ENCODE measurements around the gene RAB11FIP4. TPM values are rescaled to one million over a fixed set of nuclear protein-coding genes. Genes with fewer than 3 reads are reported as not detected.
"Not testable (repeated sequence)": the region's sequence is repeated elsewhere in the genome, so short reads cannot be mapped to it uniquely, and the experiment has no call there.

Gene RAB11FIP4
- polyA plus RNA-seq, 4 donors: 1.2 to 16.5 (median 15.0) TPM

DNA sequence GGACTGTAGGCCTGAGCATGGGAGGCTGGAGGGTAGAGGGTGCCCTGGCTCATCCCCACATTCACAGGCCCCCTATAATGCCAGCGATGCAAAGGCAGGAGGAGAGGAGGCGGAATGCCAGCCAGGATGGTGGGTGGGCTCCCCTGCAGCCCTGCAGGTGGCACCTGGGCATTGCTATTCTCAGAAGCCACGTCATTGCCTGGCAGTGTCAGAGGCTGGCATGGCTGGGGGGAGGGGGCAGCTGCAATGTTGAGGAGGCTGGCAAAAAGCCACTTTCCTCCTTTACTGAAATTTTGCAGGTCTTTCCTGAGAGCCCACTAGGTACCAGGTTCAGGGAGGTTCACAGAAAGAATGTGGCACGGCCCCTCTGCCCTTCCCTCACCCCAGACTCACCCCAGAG, 36.2 kb downstream of the RAB11FIP4 start:
- no peak for DNase-seq (ENCODE audit: low read depth in 4 of 4, low spot score in 3 of 4)

DNA sequence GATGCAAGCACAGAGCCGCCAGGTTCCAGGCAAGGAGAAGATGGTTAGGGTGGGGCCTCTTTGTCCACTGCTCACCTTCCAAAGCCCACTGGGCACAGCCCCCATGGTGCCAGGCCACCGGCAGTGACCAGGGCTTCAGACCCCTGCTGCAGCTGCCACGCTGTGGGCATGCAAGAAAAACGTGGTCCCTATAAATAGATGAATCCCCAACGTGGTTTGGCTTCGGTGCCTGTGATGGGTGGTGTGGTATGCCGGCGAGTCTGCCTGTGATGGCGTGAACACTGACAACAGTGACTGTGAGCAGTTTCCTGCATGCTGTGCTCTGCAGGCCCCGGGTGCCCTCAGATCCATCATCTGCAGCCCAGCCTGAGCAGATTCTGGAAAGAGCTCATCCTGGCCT, 36.6 kb downstream of the RAB11FIP4 start:
- no peak for DNase-seq (ENCODE audit: low read depth in 4 of 4, low spot score in 3 of 4)

DNA sequence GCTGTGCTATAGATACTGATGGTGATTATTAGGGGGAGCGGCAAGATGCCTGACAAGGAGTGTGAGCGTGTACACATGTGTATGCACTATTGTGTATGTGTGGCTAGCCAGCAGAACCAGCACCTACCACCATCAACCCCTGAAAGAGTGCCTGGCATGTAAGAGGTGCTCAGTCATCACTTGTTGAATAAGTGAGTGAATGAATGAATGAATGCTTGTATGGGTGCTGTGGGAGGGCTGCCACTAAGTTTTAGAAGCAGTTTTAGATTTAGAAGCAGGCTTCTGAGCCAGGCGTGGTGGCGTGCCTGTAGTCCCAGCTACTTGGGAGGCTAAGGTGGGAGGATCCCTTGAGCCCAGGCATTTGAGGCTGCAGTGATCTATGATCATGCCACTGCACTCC, 37.0 kb downstream of the RAB11FIP4 start:
- no peak for DNase-seq (ENCODE audit: low read depth in 4 of 4, low spot score in 3 of 4)

DNA sequence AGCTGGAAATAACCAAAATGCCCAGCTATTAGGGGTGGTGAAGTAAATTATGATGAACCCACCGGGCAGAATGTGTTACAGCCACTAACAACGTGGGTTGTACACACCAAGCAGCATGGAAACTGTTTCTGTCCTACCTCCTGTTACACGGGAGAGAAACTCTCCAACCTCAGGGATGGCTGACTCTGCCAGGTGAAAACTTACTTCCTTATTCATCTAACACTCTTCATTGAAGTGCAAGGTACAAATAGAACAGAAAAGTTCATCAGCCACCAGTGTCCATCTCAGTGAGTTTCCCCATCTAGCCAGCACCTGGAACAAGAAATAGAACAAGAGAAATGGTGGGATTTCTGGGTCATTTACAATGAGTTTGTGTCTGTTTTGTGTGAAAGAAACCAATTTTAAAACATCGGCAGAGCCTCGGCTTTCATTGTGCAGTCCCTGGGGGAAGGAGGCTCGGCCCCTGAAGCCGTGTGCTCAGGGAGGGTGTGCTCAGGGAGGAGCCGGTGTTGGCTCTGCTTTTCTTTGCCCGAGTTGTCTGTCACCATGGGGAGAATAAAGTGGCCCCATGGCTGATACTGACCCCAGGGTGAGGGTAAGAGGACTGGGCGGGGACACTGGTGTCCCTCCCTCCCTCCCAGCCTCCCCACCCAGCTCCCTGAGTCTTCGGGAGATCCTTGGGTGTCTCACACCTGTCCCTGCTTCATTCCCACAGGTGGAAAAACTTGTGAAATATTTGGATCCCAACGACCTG, 39.8 kb downstream of the RAB11FIP4 start:
- DNase-seq (ENCODE audit: low read depth in 4 of 4, low spot score in 3 of 4): no peak

GRCh38 chr17:31431852-31432658, 40.6 kb downstream of the RAB11FIP4 start:
- no peak for DNase-seq (ENCODE audit: low read depth in 4 of 4, low spot score in 3 of 4)

- no peak for DNase-seq (ENCODE audit: low read depth in 4 of 4, low spot score in 3 of 4)
These were observed 41.8 kb downstream of the RAB11FIP4 start for GRCh38 chr17:31433091-31433790.

DNA sequence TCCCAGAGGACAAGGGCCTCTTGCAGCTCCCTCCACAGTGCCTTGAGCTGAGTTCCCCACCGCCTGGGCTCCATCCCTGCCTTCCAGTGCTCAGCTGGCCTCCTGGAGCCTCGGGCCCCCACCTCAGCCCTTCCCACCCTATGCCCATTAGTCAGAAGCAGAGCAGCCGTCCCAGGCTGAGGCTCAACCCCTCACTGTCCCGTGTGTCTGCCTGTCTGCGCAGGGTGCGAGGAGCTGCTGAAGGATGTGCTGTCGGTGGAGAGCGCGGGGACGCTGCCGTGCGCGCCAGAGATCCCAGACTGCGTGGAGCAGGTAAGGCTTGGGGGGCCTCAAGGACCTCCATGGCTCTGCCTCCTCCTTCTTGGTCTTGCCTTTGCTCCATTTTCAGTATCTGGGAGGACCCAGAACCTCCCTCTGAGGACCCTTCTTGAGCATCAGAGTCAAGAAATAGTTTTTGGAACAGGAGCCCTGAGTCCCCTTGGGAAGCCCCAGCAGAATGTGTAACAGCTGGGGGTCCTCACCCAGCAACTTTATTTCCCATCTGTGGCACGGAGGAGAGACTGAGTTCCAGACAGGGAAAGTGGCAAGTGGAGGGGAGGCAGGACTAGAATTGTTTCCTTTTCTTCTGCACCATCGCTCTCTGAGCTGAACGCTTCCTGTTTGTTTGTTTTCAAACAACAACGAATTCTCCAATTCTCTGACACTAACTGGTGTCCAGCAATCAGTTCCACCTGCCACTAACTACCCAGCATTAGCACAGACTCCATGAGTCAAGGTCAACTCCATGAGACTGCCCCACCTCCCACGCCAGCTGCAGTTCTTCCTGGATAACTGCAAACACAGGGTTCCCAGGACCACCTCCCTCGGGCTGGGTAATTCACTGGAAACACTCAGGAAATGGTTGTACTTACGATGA, 42.6 kb downstream of the RAB11FIP4 start:
- no peak for DNase-seq (ENCODE audit: low read depth in 4 of 4, low spot score in 3 of 4)

GRCh38 chr17:31434727-31435050, 43.2 kb downstream of the RAB11FIP4 start:
- no peak for DNase-seq (ENCODE audit: low read depth in 4 of 4, low spot score in 3 of 4)

GRCh38 chr17:31435581-31435980, 44.1 kb downstream of the RAB11FIP4 start:
- DNase-seq (ENCODE audit: low read depth in 4 of 4, low spot score in 3 of 4): no peak

DNA sequence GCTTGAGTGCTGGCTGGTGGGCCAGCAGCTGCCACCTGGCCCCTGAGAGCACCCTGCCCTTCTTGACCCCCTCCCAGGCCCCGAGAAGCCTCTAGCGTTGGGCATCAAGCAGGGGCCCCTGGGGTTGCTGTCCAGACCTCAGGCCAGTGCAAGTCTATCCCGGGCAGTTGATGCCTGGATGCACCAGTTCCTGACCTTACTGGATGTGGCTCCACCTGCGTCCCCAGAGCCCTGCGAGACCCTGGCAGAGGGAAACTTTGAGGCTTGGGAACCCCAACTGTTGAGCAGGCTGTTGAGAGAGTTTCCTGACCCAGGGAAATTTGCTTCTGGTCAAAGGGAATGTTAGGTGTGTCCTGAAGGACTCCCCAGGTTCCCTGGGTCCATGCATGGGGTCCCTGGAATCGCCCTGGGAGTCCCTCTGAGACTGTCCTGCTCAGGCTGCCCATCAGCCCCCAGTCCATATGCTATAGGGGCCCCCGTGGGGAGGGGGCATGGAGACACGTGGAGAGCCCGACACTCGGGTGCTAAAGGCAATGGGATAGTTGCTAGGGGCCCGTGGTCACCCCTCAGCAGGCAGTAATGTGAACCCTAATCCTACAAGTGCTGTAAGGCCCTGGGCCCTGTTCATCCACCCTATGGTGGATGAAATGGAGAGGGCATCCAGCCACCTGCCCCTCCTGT, 46.4 kb downstream of the RAB11FIP4 start:
- no peak for DNase-seq (ENCODE audit: low read depth in 4 of 4, low spot score in 3 of 4)

- DNase-seq (ENCODE audit: low read depth in 4 of 4, low spot score in 3 of 4): no peak
These were observed 48.2 kb downstream of the RAB11FIP4 start for GRCh38 chr17:31439716-31440115.

- DNase-seq (ENCODE audit: low read depth in 4 of 4, low spot score in 3 of 4): no peak
These were observed 50.8 kb downstream of the RAB11FIP4 start for GRCh38 chr17:31442276-31442675.

DNA sequence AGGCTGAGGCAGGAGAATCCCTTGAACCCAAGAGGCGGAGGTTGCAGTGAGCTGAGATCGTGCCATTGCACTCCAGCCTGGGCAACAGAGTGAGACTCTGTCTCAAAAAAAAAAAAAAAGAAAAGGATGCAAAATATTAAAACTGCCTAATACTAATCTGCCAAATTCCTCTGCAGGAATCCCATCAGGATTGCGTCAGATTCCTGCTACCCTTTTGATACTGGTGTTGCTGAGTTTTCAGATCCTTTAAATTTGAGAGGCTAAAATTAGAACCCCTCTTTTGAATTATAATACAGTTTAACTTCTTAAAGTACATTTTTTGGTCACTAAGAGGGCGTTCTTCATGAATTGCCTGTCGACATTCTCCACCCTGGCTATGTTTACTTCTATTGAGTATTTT, 51.4 kb downstream of the RAB11FIP4 start:
- not testable (repeated sequence) for DNase-seq (ENCODE audit: low read depth in 4 of 4, low spot score in 3 of 4)

- no peak for DNase-seq (ENCODE audit: low read depth in 4 of 4, low spot score in 3 of 4)
These were observed 51.9 kb downstream of the RAB11FIP4 start for GRCh38 chr17:31443386-31443785.

- DNase-seq (ENCODE audit: low read depth in 4 of 4, low spot score in 3 of 4): no peak
These were observed 52.6 kb downstream of the RAB11FIP4 start for GRCh38 chr17:31444026-31444425.

DNA sequence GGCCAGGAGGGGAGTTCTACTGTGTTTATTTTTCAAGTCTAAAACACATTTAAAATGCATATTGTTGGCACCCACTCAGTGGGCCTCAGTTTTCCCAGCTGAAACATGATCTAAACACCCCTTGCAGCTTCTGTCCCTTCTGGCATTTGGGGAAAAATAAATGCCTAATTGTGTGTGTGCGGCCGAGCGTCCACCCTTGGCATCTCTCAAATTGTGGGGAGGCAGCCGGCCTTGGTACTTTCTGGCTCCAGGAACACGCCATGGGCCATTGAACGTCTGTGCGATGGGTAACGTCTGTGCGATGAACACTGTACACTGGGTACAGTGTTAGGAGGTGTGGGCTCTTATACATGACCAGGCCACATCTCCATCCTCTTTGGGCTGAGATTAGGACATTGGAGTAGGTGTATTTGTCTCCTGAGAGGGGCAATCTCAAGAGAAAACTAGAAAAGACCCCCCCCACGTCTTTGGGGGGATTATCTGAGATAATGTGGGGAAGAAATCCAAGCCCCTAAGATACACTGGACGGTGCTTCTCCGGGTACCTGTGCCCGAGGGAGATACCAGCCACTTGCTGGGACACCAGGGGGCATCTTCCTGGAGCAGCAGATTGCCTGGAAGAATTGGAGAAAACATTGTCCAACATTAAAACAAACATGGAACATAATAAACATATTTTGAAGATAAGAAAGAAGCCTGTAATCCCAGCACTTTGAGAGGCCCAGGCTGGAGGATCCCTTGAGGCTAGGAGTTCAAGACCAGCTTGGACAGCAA, 54.9 kb downstream of the RAB11FIP4 start:
- no peak for DNase-seq (ENCODE audit: low read depth in 4 of 4, low spot score in 3 of 4)

GRCh38 chr17:31448467-31449077, 57.1 kb downstream of the RAB11FIP4 start:
- no peak for DNase-seq (ENCODE audit: low read depth in 4 of 4, low spot score in 3 of 4)

GRCh38 chr17:31449111-31449510, 57.6 kb downstream of the RAB11FIP4 start:
- DNase-seq (ENCODE audit: low read depth in 4 of 4, low spot score in 3 of 4): no peak

DNA sequence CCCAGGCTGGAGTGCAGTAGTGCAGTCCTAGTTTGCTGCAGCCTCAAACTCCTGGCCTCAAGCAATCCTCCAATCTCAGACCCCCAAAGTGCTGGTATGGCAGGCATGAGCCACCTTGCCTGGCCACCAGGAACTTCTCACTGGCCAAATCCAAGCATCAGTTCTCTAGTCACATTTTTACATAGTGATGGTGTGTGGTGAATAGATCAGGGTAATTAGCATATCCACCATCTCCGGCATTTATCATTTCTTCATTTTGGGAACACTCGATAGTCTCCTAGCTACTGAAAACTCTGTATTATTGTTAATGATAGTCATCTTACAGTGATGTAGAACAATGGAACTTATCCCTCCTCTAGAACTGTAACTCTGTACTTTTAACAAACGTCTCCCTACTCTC, 58.3 kb downstream of the RAB11FIP4 start:
- DNase-seq (ENCODE audit: low read depth in 4 of 4, low spot score in 3 of 4): no peak
